Stimulated activated CD4-positive, alpha-beta T cell treated with anti-CD3 and anti-CD28 coated beads, Interleukin-12 subunit alpha, Interleukin-12 subunit beta, amount 100 ng/mL, for 48 hours (primary cell): ENCODE data around the gene TSPAN18.

Source experiments
- DNase-seq, 3 donors: peaks; one replicate each; pipeline ENCODE4 v3.0.0-alpha.2; 2020; ENCODE audit warnings: low read depth in 2 of 3, low spot score in 1 of 3

TSPAN18 gene

GRCh38 chr11:44817207-44817949, 90.6 kb downstream of the TSPAN18 start:
- DNase-seq: no peak

GRCh38 chr11:44818110-44818509, 91.3 kb downstream of the TSPAN18 start:
- no peak for DNase-seq

- no peak for DNase-seq
Measured at GRCh38 chr11:44819346-44819745, 92.6 kb downstream of the TSPAN18 start.

- DNase-seq: no peak
Measured at GRCh38 chr11:44822369-44822768, 95.6 kb downstream of the TSPAN18 start.

DNA sequence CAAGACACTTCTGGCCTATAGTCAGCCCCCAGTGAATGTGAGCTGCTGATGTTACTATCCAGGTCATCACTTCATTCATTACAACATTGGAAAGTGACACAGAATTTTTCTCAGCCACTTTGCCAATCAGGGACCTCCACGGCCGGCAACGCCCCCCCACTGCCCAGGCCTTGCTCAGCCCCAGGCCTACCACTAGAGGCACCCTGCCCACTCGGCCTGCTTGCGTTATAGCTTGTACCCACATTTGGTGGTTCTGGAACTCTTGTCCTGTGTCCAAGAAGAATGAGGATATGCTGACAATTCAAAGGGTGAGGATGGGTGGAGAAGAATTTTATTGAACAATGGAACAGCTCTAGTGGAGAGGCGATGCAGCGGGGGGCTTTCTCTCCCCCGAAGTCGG, 96.2 kb downstream of the TSPAN18 start:
- DNase-seq: no peak

- no peak for DNase-seq
Measured at GRCh38 chr11:44823868-44824267, 97.1 kb downstream of the TSPAN18 start.

DNA sequence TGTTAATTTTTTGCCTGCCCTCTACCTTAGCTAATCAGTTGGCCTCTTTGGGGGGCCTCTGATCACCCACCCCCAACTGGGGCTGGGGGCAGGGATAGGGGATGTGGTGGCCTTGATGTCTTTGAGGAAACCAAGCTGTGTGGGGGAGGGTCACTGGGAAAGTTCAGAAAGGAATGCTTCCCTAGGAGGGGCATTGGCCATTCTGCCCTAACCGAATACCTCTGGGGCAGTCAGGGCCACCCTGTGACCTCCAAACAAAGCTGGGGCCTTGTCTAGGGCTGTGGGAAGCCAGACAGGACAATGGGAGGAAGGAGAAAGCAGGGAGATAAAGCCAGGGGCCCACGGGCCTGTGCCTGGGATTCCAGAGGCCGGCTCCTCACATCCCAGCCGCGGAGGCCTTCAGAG, 97.5 kb downstream of the TSPAN18 start:
- DNase-seq: no peak

GRCh38 chr11:44825058-44825785, 98.5 kb downstream of the TSPAN18 start:
- DNase-seq: no peak

DNA sequence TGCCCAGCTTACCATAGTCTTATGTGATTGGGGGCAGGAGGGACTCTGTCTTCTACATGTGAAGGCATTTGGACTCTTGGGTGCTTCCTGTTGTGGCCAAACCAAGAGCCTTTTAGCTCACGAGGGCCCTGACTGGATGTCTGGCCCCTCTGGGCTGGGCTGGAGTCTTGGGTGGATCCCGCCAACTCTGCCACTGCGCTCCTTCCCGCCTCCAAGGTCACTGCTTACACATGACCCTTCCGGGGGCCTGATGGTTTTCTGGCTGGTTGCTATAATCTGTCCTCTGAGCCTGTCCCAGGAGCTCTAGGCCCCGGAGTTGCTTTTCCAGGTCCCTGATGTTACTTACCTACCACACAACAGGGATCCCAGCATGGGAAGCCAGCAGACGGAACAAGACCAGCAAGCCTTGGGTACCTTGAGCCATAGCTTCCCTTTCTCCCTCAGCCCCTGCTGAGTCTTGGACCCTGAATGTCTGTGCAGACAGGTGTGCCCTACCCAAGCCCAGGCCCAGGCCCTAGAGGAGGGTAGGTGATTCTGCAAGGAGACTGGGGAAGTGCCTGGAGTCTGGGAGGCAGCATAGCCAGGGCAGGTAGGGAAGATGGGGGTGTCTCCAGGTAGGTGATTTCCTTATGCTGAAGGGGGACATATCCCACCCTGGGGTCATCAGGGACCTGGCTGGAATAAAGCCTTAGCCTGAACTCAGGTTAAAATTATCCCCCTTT, 100.3 kb downstream of the TSPAN18 start:
- DNase-seq: no peak

- DNase-seq: no peak
Measured at GRCh38 chr11:44828296-44828695, 101.5 kb downstream of the TSPAN18 start.

- no peak for DNase-seq
Measured at GRCh38 chr11:44829838-44830237, 103.1 kb downstream of the TSPAN18 start.

GRCh38 chr11:44831605-44832394, 105.0 kb downstream of the TSPAN18 start:
- no peak for DNase-seq

- DNase-seq: no peak
Measured at GRCh38 chr11:44832452-44832851, 105.7 kb downstream of the TSPAN18 start.

GRCh38 chr11:44833221-44833876, 106.6 kb downstream of the TSPAN18 start:
- DNase-seq: no peak

GRCh38 chr11:44833877-44834452, 107.2 kb downstream of the TSPAN18 start:
- no peak for DNase-seq

GRCh38 chr11:44834846-44835245, 108.1 kb downstream of the TSPAN18 start:
- DNase-seq: no peak

- DNase-seq: no peak
Measured at GRCh38 chr11:44835296-44835695, 108.5 kb downstream of the TSPAN18 start.

GRCh38 chr11:44835938-44836337, 109.2 kb downstream of the TSPAN18 start:
- no peak for DNase-seq

- DNase-seq: no peak
Measured at GRCh38 chr11:44837661-44838060, 110.9 kb downstream of the TSPAN18 start.

DNA sequence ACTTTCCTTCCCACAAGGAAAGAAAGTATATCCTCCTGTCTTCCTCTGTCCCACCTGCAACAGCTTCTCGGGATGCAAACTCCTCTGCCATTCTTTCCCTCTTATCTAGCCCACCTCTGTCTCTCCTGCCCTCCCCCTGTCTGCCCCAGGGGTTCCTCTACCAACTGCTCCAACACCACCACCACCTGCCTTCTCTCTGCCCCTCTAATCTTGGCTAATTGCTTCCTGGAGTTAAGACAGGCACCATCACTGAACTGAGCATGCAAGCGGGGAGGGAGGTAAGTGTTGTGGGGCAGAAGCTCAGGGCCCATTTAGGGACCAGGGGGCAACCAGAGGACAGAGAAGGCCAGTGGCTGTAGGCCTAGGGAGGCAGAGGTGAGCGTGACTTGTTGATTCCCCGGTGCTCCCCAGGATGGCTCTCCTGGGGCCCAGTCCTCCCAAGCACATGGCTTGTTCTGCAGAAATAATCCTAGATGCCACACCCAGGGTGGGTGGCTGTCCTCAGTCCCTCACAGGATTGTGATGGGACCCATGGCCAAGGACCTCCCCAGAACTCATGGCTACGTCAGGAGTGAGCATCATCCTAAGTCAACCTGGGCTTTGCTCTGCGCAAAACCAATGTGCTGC, 112.8 kb downstream of the TSPAN18 start:
- DNase-seq: no peak
